ENCODE data around the gene FAM241B.

The FAM241B gene

DNA sequence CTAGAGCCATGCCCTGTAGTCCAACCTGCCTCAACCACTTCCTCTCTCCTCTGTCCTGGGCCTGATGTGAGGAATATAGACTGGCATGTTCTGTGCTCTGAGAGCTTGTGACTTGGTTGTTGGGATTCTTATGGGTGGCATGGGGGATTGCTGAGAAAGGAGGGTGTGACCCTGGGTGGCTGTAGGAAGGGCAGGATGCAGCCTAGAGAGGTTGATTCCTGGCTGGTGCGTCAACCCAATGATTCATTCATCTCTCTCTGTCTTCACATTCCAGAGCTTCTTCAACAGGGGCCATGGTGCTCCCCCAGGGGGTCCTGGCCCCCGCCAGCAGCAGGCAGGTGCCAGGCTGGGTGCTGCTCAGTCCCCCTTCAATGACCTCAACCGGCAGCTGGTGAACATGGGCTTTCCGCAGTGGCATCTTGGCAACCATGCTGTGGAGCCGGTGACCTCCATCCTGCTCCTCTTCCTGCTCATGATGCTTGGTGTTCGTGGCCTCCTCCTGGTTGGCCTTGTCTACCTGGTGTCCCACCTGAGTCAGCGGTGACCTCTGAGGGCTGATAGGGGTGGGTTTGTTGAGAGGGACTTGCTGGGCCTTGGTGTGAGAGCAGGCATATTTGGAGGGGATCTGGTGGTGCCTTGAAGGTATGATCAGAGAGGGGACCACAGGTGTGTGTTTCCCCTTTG is 2.6 kb downstream of the FAM241B start:
- POLR2A ChIA-PET: no interaction called here
- CTCF ChIA-PET: interaction anchor here (1.0 to 1.4 kb wide), 2 partner anchors 12 to 117 kb away, joined by 3 read pairs; no protein-coding TSS in a partner anchor
- TF ChIP-seq ARNT (IDR thresholded peaks at IDR 0.05): no peak
- TF ChIP-seq SUZ12 (IDR thresholded peaks at IDR 0.05): no peak
- TF ChIP-seq, protein P1, sequence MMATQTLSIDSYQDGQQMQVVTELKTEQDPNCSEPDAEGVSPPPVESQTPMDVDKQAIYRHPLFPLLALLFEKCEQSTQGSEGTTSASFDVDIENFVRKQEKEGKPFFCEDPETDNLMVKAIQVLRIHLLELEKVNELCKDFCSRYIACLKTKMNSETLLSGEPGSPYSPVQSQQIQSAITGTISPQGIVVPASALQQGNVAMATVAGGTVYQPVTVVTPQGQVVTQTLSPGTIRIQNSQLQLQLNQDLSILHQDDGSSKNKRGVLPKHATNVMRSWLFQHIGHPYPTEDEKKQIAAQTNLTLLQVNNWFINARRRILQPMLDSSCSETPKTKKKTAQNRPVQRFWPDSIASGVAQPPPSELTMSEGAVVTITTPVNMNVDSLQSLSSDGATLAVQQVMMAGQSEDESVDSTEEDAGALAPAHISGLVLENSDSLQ (IDR thresholded peaks at IDR 0.05): no peak
- TF ChIP-seq HDGF (IDR thresholded peaks at IDR 0.05; ENCODE audit: borderline replicate concordance): no peak
- no peak for TF ChIP-seq NFRKB (IDR thresholded peaks at IDR 0.05)
- TF ChIP-seq FOXK2 (IDR thresholded peaks at IDR 0.05): no peak
- TF ChIP-seq CTBP1 (IDR thresholded peaks at IDR 0.05; ENCODE audit: borderline replicate concordance): no peak
- no peak for TF ChIP-seq L3MBTL2 (conservative IDR thresholded peaks at IDR 0.05)
- TF ChIP-seq LEF1 (IDR thresholded peaks at IDR 0.05; ENCODE audit: borderline replicate concordance): no peak
- TF ChIP-seq FOXM1 (IDR thresholded peaks at IDR 0.05; ENCODE audit: borderline replicate concordance): no peak
- TF ChIP-seq ZNF384 (IDR thresholded peaks at IDR 0.05): no peak
- TF ChIP-seq BHLHE40 (IDR thresholded peaks at IDR 0.05; ENCODE audit: borderline replicate concordance): no peak
- TF ChIP-seq FOXA1 (IDR thresholded peaks at IDR 0.05): no peak
- no peak for TF ChIP-seq SP1 (IDR thresholded peaks at IDR 0.05)
- TF ChIP-seq TARDBP (IDR thresholded peaks at IDR 0.05): no peak
- TF ChIP-seq ELF4 (IDR thresholded peaks at IDR 0.05): no peak
- DNase-seq (ENCODE audit: extremely low spot score): no peak

DNA sequence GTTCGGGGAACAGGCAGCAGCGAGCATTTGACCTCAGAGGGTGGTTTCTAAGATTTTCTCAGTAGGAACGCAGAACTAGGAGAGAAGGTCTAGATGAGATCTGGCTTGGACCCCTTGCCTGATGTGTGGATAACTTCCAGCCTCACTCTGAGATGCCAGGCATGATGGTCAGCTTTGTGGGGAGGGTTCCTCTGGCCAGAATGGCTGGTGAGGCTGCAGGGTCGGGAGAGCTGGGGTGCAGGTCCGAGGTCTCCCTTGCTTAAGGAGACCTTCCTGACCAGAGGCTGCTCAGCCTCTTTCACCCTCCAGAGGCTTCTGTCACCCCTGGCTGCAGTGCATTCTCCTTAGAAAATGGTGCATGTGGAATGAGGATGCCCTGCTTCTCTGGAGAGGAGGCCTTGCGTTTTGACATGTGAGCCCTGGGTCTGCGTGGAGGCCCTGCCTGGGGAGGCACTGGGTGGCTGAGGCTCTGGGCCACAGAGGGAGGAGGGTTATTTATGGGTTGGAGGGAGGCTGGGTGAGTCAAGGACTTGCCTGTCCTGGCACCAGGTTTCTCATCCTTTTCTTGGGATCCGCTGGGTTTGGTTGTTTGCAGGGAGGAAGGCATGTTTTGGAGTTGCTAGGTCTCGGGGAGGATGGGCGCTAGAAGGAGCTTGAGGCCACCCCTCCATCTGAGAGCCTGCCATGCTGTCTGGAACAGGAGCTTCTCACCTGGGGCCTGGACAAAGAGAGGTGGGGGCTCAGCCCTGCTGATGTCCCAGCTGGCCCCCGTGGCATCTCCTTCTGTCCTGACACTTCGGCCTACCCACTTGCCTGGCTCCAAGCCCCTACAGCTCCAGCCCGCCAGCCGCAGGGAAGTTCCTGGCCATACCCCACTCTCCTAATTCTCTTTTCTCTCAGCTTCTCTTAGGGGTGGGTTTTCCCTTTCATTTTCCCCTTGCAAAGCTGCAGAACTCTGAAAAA is 3.9 kb downstream of the FAM241B start:
- ChIA-PET CTCF (interaction anchor here (4.9 kb wide), 1 partner anchor 118 kb away, joined by 57 read pairs; no protein-coding TSS in a partner anchor), POLR2A (no interaction called here)
- no peak for DNase-seq (ENCODE audit: extremely low spot score)
- TF ChIP-seq FOXM1 (IDR thresholded peaks at IDR 0.05; ENCODE audit: borderline replicate concordance): no peak

DNA sequence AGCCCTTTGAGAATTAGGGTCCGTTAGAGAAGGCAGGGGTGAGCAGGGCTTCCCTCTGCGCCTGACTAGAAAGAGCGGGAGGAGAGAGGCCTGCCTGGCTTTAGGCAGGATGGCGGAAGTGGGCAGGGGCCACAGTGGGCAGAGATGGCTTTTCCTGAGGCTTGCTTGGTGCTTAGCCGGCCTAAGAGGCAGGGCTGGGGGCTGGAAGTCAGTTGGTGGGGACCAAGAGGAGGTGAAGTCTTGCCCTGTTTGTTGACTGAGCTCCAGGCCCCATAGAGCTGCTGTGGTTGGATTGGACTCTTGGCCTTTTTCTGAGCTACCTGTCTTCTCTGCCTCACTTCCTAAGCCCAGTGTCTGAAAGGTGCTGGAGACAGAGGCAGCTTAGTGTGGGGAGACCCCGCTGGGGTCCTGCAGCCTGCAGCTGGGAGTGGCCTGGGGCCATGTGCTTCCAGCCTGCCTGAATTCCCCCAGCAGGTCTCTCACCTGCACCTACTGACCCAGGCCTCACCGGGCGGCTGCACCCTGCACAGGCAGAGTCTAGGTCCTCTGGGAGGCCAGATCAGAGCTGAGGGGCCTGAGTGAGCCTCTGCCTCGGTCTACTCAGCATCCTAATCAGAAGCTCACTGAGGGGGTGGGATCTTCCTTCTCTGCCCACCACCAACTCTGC is 4.8 kb downstream of the FAM241B start:
- no peak for TF ChIP-seq ARNT (IDR thresholded peaks at IDR 0.05)
- TF ChIP-seq BHLHE40 (IDR thresholded peaks at IDR 0.05; ENCODE audit: borderline replicate concordance): no peak
- no peak for TF ChIP-seq HDGF (IDR thresholded peaks at IDR 0.05; ENCODE audit: borderline replicate concordance)
- TF ChIP-seq FOXA1 (IDR thresholded peaks at IDR 0.05): no peak
- no peak for TF ChIP-seq LEF1 (IDR thresholded peaks at IDR 0.05; ENCODE audit: borderline replicate concordance)
- no peak for TF ChIP-seq L3MBTL2 (conservative IDR thresholded peaks at IDR 0.05)
- TF ChIP-seq CTBP1 (IDR thresholded peaks at IDR 0.05; ENCODE audit: borderline replicate concordance): no peak
- TF ChIP-seq, protein P1 (IDR thresholded peaks at IDR 0.05): no peak
- no peak for TF ChIP-seq SUZ12 (IDR thresholded peaks at IDR 0.05)
- no peak for TF ChIP-seq FOXM1 (IDR thresholded peaks at IDR 0.05; ENCODE audit: borderline replicate concordance)
- TF ChIP-seq ELF4 (IDR thresholded peaks at IDR 0.05): no peak
- no peak for TF ChIP-seq SP1 (IDR thresholded peaks at IDR 0.05)
- no peak for TF ChIP-seq TARDBP (IDR thresholded peaks at IDR 0.05)
- no peak for TF ChIP-seq NFRKB (IDR thresholded peaks at IDR 0.05)
- no peak for TF ChIP-seq FOXK2 (IDR thresholded peaks at IDR 0.05)
- TF ChIP-seq ZNF384 (IDR thresholded peaks at IDR 0.05): no peak
- POLR2A ChIA-PET: interaction anchor here (1.1 to 1.4 kb wide), 2 partner anchors 118 to 120 kb away, joined by 3 read pairs; no protein-coding TSS in a partner anchor
- CTCF ChIA-PET: interaction anchor here (1.1 to 4.9 kb wide), 2 partner anchors 8 to 119 kb away, joined by 4 to 57 read pairs; no protein-coding TSS in a partner anchor
- DNase-seq (ENCODE audit: extremely low spot score): no peak

DNA sequence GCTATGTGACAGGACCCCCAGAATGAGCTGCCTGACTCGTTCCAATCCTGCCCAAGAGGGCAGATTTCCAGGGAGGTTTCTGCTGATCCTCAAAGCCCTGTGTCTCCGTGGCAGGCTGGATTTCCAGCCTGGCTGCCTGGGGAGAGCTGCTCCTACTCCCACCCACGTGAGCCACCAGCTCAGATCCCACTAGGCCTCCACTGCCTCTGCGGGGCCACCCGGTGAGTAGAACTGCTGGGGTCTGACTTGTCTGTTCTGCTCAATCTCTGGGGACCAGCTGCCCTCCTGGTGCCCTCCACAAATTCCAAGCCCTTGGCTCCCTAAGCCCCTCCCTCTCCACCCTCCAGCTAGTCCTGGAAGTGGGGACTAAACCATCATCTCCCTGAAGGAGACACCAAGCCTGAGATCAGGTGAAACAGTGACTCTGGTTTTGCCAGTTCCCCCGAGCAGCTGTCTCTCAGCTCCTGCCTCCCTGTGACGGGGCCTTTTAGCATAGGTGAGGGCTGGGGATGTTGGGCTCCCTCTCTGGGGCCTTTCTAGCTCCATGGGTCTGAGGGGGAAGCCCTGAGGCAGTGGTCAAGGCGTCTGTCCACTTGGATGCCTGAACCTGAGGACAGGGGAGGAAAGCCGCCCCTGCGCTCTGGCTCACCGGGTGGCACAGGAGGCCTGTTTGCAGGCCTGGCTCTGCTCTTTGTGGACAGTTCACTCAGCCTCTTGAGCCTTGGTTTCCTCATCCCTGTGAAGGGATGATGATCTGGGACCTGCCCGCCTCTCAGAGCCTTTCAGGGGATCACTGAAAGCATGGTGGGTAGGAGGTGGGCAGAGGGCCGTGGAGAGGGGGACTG is 5.6 kb downstream of the FAM241B start:
- DNase-seq (ENCODE audit: extremely low spot score): no peak
- POLR2A ChIA-PET: interaction anchor here (1.1 to 1.4 kb wide), 2 partner anchors 118 to 120 kb away, joined by 3 read pairs; no protein-coding TSS in a partner anchor
- CTCF ChIA-PET: interaction anchor here (0.6 to 4.9 kb wide), 4 partner anchors 9 to 322 kb away, joined by 3 to 57 read pairs (median 4); no protein-coding TSS in a partner anchor
- TF ChIP-seq ARNT (IDR thresholded peaks at IDR 0.05) (no peak), SUZ12 (IDR thresholded peaks at IDR 0.05) (no peak)

DNA sequence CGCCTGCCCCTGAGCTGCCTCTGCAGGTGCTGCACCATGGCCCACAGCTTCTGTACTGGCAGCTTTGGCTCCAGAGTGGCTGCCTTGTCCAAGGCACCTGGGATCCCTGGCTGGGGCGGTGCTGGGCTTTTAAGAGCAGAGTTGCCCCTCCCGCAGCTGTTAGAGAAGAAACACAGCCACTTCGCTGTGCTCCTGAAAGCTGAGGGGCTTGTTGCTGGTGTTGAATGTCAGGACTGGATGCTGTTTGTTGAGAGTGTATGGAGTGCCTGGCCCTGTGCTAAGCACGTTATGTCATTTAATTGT is 6.2 kb downstream of the FAM241B start:
- ChIA-PET POLR2A (interaction anchor here (1.4 kb wide), 1 partner anchor 121 kb away, joined by 3 read pairs; no protein-coding TSS in a partner anchor), CTCF (interaction anchor here (0.7 to 4.9 kb wide), 4 partner anchors 9 to 121 kb away, joined by 3 to 57 read pairs (median 4); no protein-coding TSS in a partner anchor)
- TF ChIP-seq SUZ12 (IDR thresholded peaks at IDR 0.05): no peak
- TF ChIP-seq L3MBTL2 (conservative IDR thresholded peaks at IDR 0.05): no peak
- no peak for TF ChIP-seq ZNF384 (IDR thresholded peaks at IDR 0.05)
- no peak for TF ChIP-seq BHLHE40 (IDR thresholded peaks at IDR 0.05; ENCODE audit: borderline replicate concordance)
- TF ChIP-seq CTBP1 (IDR thresholded peaks at IDR 0.05; ENCODE audit: borderline replicate concordance): no peak
- no peak for TF ChIP-seq FOXA1 (IDR thresholded peaks at IDR 0.05)
- no peak for DNase-seq (ENCODE audit: extremely low spot score)
